Hepatic stellate cell (primary cell): ENCODE measurements around the gene FUT7.
A peak's percentile ranks its signal among the peaks of the same experiment; 100 is the strongest.

Experiments
- DNase-seq: peaks from one replicate; pipeline ENCODE4 v3.0.0; 2011; ENCODE audit warnings: low spot score

FUT7 gene

DNA sequence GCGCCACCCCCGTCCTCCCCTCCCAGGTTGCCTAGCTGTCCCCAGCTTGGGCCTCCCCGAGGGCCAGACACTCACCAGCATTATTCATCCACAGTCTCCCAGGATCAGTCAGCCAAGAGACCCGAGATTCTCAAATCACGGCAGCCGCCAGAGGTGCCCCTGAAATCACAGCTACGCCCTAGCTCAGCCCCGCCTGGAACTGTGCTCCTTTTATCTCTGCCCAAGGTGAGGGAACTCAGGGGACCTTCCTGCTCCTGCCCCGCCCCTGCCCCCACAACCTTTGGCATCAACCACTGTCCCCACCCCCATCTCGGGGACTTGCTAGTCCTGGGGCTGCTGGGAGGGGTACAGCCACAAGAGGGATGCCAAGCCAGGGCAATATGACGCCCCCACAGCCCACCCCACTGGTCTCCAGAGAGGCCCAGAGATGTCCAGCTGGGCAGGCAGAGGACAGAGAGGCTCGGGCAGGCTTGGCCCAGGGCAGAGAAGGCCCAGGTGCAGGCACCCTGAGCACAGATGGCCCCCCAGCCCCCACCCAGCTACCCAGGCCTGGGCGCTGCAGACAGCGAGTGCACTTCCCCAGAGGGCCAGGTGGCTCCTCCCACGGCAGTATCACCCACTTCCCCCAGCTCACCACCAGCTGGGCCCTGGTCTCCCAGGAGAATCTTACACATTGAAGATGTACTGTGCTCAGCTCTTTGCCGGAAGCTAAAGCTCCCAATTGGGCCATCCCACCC is at the start of gene FUT7:
FUT7 (minus strand) TSS at position 185 of the 737 bp plus-strand sequence; CDS start at position 88, 97 bp downstream.
- DNase-seq = no peak

DNA sequence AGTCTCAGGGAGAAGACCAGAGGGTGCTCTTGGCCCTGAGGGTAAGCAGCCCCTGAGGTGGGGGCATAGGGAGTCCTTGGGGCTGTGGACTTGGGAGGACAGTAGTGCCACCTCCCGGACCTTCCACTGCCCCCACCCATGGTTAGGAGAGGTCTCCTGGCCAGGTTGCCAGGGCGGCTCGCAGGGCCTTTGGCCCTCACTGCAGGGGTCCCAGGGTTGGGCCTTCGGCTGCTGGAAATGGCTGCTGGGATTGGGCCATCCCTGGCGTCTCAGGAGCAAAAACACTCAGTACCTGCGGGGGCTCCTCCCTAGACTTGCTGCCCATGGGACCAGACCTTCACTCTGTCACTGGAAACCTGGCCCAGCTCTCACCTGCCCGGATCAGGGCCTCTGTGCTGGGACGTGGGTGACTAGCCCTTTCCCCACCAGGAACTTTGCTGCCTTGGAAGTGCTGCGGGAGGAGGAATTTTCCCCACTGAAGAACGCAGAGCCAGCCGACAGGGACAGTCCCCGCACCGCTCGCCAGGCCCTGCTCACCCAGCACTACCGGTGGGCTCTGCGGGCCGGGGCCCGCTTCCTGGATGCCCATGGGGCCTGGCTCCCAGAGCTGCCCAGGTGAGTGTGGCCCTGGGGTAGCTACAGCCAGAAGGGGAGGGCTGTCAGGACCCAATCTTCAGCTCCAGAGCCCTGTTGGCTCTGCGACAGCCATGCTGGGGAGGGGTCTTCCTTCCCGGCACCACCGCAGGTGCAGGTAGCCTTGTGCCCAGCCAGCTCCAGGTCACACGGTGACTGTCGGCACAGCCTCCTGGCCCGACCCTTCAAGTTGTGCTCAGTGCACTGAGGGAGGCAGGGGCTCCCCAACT is 48.6 kb upstream of the FUT7 start:
- DNase-seq = no peak

DNA sequence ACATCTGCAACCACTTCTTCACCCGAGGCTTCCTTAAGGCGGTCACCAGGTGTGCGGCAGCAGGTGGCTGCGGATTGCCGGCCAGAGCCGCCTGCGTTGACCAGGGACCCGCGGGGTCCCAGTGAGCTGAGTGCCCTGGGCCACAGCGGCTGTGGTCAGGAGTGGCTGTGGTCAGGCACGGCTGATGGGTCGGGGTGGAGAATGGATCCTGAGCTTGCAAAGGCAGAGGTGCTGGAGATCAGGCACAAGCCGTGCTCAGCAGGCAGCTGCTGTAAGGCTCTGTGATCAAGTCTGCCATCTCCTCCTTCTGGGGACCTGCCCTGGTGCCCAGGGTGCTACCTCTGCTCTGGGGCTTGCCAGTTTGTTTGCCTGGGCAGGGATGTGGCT is 47.5 kb upstream of the FUT7 start:
- no peak for DNase-seq

- no peak for DNase-seq
Observed at GRCh38 chr9:137078701-137079400, 47.0 kb upstream of the FUT7 start.

DNA sequence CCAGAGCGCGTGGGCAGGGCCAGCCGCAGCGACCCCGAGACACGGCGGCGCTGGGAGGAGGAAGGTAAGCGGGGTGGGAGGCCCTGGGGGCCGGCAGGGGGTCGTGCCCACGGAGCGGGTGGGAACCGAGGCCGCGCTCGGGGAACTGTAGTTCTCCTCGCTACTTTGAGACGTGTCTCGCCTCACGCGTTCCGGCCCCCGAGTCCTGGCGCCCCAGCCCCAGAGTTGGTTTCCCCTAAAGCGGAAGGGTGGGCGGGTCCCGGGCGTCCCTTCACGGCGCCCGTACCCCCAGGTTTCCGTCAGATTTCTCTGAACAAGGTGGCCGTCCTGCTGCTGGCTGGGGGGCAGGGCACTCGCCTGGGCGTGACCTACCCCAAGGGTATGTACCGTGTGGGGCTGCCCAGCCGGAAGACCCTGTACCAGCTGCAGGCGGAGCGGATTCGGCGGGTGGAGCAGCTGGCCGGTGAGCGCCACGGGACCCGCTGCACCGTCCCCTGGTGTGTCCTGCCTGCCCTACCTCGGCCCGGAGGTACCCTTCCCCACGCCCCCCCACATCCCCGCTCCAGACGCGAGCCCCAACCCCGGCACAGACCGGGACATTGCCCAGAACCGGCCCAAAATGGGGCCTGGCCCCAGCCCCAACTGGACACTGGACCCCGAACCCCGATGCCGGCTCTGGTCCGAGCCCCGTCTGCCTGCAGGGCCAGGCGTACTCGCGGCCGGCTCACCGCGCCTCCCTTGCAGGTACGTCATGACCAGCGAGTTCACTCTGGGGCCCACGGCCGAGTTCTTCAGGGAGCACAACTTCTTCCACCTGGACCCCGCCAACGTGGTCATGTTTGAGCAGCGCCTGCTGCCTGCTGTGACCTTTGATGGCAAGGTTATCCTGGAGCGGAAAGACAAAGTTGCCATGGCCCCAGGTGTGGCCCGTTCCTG is 46.1 kb upstream of the FUT7 start:
- no peak for DNase-seq

DNA sequence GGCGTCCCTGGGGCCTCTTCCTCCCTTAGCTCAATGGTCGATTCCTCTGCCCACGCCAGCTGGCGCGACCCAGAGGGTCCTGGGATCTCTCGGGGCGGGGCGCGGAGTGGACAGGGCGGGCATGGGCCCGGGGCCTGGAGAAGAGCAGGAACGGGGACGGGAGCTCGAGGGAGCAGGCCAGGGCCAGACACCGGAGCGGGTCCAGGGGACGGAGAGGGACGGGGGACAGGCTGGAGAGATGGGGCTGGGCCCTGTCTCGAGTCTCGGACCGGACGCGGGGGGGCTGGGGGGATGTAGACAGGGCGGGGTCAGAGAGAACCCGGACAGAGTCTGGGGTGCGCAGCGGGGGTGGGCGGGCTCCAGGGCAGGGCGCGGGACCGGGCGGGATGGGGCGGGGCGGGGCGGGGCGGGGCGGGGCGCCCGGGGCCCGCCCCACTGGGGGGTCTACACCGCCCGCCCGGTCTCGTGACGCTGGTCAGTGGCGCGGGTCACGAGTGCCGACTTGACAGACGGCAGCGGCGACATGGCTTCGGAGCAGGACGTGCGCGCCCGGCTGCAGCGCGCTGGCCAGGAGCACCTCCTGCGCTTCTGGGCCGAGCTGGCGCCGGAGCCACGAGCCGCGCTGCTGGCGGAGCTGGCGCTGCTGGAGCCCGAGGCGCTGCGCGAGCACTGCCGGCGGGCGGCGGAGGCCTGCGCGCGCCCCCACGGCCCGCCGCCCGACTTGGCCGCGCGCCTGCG is 45.3 kb upstream of the FUT7 start, which contains the start of gene UAP1L1:
UAP1L1 (plus strand) TSS at position 508 of the 738 bp plus-strand sequence; CDS start at position 524, 16 bp downstream.
- peak; percentile 67 for DNase-seq

DNA sequence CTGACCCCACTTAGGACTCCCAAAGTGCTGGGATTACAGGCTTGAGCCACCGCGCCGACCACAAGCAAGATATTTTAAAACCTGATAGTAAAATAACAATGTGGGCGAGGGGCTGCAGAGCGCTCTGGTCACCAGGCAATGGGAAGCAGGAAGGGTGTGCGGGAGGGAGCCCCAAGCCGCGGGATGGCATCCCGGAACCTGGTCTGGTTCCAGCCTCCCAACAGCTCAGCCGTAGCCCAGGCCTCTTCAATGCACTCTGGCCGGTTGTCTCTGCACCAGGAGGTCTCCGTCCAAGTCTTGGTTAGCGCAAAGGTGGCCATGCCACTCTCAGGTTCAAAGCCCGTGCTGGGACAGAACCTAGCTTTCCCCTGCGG is 44.7 kb upstream of the FUT7 start:
- DNase-seq = no peak

DNA sequence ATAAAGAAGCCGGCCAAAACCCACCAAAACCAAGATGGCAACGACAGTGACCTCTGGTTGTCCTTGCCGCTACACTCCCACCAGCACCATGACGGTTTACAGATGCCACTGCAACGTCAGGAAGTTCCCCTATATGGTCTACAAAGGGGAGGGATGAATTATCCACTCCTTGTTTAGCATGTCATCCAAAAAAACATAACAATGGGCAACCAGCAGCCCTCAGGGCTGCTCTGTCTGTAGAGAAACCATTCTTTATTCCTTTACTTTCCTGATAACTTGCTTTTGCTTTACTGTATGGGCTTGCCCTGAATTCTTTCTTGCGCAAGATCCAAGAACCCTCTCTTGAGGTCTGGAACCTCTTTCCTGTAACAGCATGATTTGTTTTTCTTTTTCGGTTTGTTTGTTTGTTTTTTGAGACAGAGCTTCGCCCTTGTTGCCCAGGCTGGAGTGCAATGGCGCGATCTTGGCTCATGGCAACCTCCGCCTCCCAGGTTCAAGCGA is 43.4 kb upstream of the FUT7 start:
- DNase-seq = no peak

GRCh38 chr9:137074657-137075274 is 42.9 kb upstream of the FUT7 start:
- DNase-seq = no peak

GRCh38 chr9:137073992-137074399 is 42.1 kb upstream of the FUT7 start:
- no peak for DNase-seq

DNA sequence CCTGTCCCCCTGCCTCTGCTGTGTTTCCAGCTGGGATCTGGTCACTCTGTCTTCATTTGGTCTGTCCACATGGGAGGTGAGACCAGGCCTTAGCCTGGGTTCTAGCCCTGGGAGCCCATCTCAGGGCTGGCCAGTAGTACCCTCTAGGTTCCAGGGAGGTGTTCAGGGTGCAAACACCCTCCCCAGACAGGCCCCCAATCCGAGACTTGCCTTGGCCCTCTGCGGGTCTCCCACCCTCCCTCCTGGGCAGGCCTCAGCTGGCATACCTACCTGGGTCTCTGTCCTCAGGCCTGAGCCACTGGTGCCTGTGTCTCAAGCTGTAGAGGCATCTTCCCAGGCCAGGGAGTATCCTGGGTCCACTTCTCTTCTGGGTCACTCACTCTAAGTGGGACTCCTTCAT is 39.4 kb upstream of the FUT7 start:
- DNase-seq = no peak

DNA sequence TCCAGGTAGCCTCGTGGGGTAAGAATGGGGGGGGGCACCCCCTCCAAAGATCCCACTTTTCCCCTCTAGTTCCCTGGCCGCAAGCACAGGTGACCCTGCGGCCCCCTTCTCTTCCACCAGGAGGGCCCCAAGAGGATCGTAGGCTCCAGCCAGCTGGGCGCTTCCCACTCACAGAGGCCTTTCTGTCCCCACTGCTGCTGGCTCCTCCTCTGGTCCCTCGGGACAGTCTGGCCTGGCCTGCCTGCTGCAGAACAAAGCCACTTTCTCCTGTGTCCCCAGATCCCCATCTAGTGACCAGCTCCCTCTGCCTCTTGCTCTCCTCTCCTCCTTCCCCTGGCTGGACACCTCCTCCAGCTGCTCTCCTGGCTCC is 39.0 kb upstream of the FUT7 start:
- peak; percentile 55 for DNase-seq

- peak; percentile 97 for DNase-seq
Observed at GRCh38 chr9:137070201-137070905, 38.5 kb upstream of the FUT7 start, which contains the start of gene SAPCD2. TSS of gene SAPCD2 (minus strand) at chr9:137070557. CDS start at chr9:137070460, 97 bp downstream.

DNA sequence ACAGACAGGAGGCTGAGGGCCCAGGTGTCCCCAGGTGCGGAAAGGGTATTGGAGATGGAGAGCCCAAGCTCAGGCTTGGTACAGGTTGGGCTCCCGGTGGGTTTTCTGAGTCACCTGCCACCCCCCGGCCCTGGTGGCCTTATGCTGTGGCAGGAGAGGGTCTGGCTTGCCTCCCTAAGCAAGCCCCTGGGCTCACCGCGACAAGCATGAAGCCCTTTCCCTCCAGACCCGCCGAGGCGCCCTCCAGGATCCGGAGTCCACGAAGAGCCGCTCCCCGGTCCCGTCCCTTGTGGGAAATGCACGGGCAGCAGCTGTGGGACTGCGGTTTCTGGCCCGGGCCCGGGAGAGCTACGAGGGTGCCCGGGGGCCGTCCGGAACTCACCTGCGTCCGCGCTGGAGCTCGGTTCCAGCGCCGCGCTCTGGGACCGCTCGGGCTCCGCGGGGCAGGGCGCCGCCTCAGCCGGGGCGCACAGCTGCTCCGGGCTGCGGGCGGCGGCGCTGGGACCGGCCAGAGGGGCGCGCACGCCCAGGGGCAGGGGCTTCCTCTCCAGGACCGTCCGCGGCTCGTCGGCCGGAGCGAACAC is 37.7 kb upstream of the FUT7 start:
- DNase-seq = no peak

DNA sequence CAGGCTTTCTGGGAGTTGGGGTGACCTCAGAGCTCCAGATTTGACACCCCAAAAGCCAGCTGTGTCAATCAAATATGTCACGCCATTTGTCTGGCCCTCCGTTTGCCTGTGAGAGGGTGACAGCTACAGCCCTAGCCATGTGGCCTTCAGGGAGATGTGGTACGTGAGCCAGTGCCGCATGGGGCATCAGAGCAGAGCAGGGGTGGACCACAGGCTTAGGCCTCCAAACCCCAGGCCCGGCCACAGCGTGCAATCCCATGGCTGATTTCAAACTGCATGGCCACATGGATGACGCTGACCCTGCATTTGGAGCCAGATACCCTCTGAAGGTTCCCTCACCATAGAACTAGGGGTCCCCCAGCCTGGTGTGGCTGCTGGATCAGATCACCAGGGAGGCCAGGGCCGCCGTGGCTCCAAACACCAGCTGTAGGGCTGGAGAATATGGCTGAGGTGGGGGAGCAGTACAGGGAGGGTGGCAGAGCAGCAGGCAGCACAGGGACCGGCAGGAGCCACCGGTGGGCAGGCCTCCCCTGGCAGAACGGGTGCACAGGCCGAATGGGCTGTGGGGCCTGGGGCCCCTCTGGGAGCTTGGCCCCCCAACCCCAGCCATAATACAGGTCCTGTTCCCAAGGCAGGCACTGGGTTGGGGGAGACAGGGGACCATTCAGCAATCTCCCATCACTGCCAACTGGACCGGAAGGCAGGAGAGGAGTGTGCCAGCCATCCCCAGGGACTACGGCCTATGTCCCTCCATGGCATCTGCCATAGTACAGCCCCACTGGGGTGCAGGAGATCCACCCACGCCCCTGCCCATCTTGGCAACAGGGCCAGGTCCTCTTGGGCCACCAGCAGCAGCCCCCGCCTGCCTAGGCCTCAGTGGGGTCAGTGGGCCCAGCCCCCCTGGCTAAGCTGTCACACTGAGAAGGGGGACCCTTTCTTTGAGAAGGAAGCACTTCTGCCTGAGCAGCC is 36.9 kb upstream of the FUT7 start:
- no peak for DNase-seq

GRCh38 chr9:137067860-137068538 is 36.1 kb upstream of the FUT7 start:
- peak; percentile 90 for DNase-seq
